ENCODE measurements around the gene ADK. TPM values are rescaled to one million over a fixed set of nuclear protein-coding genes. Genes with fewer than 3 reads are reported as not detected.
"Not testable (repeated sequence)": the region's sequence is repeated elsewhere in the genome, so short reads cannot be mapped to it uniquely, and the experiment has no call there.

The ADK gene
- total RNA-seq, 1 experiment from 2014 or later, result 51.4 TPM

- not testable (repeated sequence) for DNase-seq (ENCODE audit: low spot score)
These were observed 149.1 kb downstream of the ADK start for GRCh38 chr10:74300074-74300621.

DNA sequence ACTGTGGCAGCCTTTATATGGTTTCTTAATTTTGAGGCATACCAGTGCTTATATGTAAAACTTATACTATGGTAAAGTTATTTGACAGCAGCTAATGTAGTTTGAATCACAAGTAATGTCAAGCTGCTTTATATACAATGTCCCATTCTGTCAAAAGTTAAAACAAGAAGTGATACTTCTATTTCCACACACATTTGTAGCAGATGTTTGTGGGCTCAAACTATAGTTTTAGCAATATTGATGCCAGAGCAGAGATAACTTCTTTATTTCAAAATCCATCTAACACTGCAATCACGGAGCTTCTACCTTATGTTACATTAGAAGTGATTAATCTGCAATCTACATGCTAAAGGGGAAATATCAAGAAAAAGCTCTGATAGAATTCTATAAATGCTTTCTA lies 149.6 kb downstream of the ADK start:
- DNase-seq (ENCODE audit: low spot score), result no peak

DNA sequence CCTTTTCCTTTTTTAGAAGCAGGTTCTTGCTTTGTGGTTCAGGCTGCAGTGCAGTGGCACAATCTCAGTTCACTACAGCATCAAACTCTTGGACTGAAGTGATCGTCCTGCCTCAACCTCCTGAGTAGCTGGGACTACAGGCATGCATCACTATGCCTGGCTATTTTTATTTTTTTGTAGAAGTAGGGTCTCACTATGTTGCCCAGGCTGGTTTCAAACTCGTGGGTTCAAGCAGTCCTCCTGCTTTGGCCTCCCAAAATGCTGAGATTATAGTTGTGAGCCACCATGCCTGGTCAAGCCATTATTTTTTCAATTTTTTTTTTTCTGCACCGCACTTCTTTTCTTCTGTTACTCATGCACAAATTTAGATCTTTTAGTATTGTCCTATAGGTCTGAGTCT lies 154.7 kb downstream of the ADK start:
- no peak for DNase-seq (ENCODE audit: low spot score)

DNA sequence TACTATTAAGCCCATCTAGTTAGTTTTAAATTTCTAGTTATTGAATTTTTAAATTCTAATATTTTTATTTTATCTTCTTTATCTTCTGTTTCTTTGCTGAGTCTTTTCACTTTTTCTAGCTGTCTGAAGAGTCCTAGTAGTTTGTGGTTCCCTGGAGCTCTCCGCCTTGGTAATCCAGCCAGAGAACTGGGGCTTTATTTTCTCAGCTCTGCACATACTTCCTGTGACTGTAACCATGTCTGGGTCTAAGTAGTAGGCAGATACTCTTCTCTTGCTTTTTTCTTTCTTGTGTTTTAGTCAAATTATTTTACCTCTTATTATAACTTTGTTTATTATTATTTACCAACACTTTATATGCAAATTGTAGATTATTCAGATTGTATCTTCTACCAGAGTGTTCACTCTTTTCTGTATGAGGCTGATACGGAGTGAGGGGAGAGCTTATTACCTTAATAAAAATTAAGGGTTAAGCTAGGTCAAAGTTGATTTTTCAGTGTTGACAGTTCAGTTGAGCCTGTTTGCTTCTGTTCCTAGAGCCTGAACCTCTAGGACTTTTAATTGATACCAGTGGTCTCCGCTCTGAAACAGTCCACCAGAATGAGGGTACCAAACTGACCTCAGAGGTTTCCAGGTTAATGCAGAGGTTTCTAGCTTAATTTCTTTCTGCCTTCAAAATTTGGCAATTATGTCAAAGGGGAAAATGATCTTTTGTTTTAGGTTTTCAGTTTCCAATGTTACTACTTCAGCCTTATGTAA lies 155.4 kb downstream of the ADK start:
- DNase-seq (ENCODE audit: low spot score), result no peak

DNA sequence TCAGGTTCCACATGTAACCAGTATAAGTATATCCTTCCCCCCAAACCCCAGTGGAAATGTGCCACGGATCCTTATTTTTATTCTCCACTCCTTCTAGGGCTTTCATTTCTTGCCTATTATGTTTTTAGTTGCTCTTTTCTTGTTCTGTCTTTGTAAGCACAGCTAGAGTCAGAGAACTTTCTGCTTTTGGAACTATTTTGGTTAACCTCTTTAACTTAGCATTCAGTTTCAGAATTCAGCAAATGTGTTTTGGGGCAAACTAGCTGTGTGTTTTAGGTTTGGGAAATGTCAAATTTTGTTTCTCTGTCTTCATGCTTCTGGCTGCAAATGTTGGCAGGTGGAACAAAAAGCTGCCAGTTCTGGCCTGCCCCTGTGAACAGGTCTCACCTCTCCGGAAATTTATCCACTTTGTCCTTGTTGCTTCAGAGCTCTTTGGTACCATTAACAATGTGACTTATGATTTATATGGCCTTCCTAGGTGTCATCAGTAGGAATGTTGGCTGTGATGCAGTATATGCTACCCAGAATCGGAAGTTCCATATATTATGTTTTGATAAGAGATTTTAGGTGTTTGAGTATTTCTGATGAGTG lies 156.1 kb downstream of the ADK start:
- no peak for DNase-seq (ENCODE audit: low spot score)

- no peak for DNase-seq (ENCODE audit: low spot score)
These were observed 159.7 kb downstream of the ADK start for GRCh38 chr10:74310652-74311257.

DNA sequence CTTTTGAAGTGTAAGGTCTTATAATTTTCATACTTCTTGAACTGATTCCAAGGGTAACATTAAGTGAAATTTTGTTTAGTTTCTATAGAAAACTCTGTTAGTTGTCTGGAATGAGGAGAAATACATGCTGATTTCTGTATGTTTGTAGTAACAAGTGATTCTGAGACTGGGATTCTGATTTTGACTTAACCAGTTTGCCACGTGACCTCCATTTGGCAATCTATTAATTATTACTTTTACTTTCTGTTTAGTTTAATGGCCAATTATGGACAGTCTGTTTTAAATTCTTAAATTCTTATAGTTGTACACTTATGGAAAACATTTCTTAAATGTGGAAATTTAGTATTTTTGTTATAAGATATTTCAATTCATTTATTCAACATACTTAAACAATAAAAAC lies 163.1 kb downstream of the ADK start:
- no peak for DNase-seq (ENCODE audit: low spot score)

- no peak for DNase-seq (ENCODE audit: low spot score)
These were observed 169.0 kb downstream of the ADK start for GRCh38 chr10:74320026-74320425.

- DNase-seq (ENCODE audit: low spot score), result no peak
These were observed 169.7 kb downstream of the ADK start for GRCh38 chr10:74320717-74321116.

DNA sequence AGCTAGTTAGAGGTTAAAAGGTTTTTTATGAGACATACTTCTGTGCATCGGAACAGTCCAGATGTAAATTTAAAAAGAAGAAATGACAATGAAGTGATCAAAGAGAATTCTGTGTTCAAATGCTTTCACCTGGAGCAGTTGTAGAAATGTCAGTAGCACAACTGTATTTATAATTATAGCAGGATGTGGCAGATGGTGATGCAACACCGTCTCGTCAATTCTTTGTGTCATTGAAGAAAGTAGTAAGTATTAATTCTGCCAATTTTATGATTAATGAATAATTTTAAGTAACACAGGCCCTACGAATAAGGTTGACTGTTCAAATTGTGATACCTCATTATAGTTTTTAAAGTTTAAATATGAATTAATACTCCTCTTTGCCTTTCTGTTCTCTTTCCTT lies 171.1 kb downstream of the ADK start:
- no peak for DNase-seq (ENCODE audit: low spot score)

DNA sequence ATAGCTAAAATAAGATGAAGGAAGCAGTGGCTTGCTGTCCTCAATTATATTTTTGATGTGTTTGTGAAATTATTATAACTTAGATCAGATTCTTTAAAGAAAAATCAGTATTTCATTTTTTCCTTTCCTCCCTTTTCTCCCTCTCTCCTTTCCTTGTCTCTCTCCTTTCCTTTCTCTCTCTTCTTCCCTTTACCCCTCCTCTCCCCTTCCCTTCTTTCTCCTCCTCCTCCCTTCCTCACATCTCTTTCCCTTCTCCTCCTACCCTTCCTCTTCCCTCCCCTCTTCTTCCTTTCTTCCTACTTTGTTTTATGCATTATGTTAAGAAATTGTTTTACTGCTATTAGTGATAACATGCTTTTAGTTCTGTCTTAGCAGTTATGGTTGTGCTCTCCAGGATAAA lies 171.5 kb downstream of the ADK start:
- DNase-seq (ENCODE audit: low spot score), result no peak

DNA sequence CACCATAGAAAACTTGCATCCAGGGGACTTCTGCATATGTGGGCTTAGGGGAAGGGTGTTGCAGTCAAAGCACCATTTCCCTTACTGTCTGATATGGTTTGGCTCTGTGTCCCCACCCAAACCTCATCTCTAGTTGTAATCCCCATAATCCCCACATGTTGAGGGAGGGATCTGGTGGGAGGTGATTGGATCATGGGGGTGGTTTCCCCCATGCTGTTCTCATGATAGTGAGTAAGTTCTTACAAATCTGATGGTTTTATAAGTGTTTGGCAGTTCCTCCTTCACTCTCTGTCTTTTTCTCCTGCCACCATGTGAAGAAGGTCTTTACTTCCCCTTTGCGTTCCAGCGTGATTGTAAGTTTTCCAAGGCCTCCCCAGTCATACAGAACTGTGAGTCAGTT lies 177.4 kb downstream of the ADK start:
- no peak for DNase-seq (ENCODE audit: low spot score)

DNA sequence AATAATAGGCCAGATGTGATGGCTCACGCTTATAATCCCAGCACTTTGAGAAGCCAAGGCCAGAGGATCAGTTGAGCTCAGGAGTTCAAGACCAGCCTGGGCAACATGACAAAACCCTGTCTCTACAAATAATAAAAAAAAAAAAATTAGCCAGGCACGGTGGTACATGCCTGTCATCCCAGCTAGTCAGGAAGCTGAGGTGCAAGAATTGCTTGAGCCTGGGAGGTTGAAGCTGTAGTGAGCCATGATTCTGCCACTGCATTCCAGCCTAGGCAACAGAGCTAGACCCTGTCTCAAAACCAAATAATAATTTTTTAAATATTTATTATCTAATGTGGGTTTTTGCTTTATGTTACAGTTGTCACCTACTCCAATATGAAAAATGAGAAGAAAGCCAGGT lies 178.9 kb downstream of the ADK start:
- no peak for DNase-seq (ENCODE audit: low spot score)

GRCh38 chr10:74330646-74331045 lies 179.6 kb downstream of the ADK start:
- DNase-seq (ENCODE audit: low spot score), result no peak

DNA sequence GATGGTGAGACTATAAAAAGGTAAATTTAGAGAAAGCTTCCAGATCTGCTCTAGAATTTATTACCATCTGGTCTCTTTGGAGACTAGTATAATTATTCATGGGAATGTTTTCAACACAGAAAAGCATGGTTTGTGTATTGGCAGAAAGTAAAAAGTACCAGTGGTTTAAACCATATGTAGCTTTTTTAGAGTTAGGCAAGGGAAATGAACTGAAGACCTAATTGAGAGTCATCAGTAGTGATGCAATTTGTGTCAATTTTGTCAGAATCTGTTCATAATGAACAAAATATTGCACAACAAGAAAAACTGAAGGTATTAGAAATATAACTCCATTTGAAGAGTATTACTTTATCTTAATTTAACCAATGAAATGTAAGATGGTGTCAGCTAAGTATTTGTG lies 181.4 kb downstream of the ADK start:
- DNase-seq (ENCODE audit: low spot score), result no peak

- no peak for DNase-seq (ENCODE audit: low spot score)
These were observed 182.2 kb downstream of the ADK start for GRCh38 chr10:74333174-74333573.

GRCh38 chr10:74334221-74334620 lies 183.2 kb downstream of the ADK start:
- no peak for DNase-seq (ENCODE audit: low spot score)

DNA sequence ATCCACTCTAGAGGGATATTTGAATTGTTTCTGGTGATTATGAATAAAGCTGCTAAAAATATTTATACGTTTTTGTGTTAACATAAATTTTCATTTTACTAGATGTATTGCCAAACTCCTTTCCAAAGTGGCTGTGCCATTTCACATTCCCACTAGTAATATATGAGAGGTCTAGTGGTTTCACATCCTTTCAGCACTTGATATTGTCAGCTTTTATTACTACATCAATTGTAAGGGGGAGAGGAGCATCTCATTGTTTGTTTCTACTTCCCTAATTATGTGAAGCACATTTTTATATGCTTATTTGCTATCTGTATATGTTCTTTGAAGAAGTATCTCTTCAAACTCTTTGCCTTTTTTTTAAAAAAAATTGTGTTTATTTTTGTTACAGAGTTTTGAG lies 184.5 kb downstream of the ADK start:
- no peak for DNase-seq (ENCODE audit: low spot score)

- peak; percentile 57 for DNase-seq (ENCODE audit: low spot score)
These were observed 186.5 kb downstream of the ADK start for GRCh38 chr10:74337330-74338016.

- no peak for DNase-seq (ENCODE audit: low spot score)
These were observed 192.0 kb downstream of the ADK start for GRCh38 chr10:74342991-74343390.

DNA sequence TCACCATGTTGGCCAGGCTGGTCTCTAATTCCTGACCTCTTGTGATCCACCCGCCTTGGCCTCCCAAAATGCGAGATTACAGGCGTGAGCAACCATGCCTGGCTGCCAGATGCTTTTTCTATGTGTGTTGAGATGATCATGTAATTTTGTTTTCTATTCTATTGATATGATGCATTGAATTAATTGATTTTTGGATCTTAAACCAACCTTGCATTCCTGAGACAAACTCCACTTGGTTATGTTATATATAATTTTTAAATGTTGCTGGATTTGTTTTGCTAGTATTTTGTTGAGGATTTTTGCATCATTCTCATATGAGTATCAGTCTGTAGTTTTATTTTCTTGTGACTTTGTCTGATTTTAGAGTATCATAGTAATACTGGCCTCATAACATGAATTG lies 192.8 kb downstream of the ADK start:
- DNase-seq (ENCODE audit: low spot score), result no peak

DNA sequence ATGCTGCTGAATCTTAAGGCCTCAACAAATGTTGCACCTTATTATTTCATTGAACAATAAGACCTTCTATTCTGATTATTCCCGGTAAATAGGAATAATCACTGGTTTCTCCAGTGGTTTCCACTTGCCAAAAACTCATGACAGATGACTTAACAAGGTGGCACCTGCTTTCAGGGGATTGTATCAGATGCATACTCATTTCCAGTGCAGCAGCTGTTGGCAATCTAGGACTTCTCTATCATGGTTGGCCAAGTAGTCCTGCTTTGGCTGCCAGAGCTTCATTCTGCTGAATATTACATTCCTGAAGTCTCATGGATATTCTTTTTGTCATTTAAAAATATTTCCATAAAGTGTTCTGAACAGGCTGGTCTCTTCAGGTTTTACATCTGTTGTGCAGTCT lies 193.3 kb downstream of the ADK start:
- no peak for DNase-seq (ENCODE audit: low spot score)

GRCh38 chr10:74347522-74347921 lies 196.5 kb downstream of the ADK start:
- DNase-seq (ENCODE audit: low spot score), result no peak
